Measurements from ENCODE around the gene NRCAM.

NRCAM gene

DNA sequence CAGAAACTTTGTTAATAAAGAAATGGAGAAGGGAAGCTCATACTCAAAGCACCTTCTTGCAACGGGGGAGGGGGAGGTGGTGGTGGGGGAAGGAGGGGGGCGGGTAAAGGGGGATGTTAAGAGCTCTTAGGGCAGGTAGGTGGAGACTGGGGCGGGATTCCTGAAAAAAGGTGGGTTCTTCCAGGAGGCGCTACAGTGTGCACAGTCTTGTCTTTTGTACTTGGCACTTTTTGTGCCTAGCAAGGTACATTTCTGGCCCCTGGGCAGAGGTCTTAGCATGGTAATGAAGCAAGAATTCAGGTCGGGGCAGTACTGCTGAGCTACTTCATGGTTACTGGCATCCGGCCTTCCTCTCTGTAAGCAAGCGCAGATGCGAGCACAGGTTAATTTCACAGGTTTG, 310.8 kb downstream of the NRCAM start:
- DNase-seq, result no peak

- DNase-seq, result no peak
Observed at GRCh38 chr7:108144931-108145330, 311.3 kb downstream of the NRCAM start.

DNA sequence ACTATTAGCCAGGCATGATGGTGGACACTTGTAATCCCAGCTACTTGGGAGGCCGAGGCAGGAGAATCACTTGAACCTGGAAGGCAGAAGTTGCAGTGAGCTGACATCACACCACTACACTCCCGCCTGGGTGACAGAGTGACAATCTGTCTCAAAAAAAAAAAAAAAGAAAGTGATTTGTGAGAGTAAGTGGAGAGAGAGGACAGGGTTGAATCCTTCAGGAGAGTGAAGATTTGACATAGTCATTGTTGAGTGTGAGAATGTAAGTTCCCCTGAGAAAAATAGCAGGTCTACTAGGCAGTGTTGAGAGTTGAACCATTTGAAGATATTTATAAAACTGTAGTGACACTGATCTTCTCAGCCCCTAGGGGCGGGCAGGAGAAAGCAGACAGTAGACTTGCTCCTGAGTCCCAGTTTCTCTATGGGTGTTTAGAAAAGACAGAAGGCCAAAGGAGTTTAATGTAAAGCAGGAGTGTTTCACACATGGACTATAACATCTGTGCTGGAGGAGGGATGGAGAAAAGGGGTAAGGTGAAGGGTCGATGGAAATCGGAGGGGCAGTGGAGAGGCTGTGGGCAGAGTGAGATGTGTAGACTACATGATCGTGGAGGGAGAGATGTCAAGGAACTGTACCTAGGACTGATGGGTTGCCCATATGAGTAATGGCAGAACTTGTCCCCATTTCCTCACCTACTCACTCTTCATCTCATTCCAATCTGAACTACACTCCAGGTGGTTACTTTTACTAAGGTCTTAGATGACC, 312.4 kb downstream of the NRCAM start:
- no peak for DNase-seq

- DNase-seq, result no peak
Observed at GRCh38 chr7:108142675-108143259, 313.5 kb downstream of the NRCAM start.

DNA sequence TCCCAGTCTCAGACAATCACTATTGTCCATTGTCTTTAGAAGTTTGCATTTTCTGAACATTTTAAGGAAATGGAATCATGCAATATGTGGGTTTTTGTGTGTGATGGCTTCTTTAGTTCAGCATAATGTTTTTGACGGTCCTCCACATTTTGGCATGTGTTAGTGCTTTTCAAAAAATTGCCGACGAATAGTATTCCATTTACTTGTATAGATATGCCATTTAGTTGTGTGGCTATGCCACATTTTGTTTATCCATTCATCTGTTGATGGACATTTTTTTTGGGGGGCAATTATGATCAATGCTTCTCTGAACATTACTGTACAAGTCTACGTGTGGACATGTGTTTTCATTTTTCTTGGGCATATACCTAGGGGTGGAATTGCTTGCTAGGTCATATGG, 314.1 kb downstream of the NRCAM start:
- no peak for DNase-seq

DNA sequence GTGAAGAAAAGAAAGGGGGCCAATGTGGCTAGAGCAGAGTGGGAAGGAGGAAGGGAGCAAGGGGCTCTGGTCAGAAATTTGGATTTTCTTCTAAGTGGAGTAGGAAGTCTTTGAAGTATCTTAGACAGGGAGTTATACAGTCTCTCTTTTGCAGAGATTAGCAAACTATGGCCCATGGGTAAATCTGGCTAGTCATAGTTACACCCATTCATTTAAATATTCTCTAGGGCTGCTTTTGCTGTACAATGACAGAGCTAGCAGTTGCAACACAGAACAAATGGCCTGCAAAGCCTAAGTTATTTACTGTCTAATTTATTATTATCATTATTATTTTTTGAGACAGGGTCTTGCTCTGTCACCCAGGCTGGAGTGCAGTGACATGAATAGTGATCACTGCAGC, 315.6 kb downstream of the NRCAM start:
- no peak for DNase-seq

DNA sequence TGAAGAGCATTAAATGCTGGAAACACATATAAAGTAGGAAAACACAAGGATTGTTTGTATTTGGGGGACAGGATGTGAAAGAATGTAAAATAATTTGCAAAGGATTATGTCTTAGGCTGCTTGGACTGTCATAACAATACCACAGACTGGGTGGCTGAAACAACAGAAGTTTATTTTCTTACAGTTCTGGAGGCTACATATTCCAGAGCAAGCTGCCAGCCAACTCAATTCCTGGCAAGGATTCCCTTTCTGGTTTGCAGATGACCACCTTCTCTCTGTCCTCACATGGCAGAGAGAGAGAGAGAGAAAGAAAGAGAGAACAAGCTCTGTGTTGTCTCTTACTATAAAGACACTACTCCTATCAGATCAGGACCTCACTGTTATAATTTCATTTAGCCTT, 317.3 kb downstream of the NRCAM start:
- DNase-seq, result no peak

DNA sequence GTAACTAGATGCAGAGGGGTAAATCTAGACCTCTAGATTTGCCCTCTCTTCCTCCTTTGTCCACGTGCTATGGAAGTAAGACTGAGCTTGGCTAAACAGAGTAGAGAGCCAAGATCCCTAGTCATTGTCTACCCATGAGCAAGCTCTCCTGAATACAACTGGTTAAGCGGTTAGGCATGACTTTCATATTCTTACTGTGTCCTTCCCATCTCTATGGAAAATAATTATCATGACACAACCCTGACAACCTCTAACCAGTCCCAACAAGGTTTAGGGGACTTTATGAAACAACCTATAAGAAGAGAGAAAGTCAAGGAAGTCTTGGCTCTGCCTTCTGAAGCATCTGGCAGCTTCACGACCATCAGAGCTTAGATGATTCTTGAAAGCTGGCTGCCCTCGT, 318.2 kb downstream of the NRCAM start:
- DNase-seq, result no peak

DNA sequence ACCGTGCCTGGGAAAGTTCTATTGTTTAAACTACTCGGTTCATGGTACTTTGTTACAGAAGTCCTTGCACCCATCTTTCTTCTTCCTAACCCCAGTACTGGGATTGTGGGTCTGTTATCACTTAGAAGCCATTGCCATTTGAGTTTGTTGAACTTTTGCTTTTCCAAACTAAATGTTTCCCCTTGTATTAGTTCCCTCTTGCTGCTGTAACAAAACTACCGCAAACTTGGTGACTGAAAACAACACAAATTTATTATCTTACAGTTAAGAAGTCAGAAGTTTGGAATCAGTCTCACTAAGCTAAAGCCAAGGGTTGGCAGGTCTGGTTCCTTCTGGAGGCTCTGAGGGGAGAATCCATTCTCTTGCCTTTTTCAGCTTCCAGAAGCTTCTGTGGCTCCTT, 319.2 kb downstream of the NRCAM start:
- DNase-seq, result no peak

DNA sequence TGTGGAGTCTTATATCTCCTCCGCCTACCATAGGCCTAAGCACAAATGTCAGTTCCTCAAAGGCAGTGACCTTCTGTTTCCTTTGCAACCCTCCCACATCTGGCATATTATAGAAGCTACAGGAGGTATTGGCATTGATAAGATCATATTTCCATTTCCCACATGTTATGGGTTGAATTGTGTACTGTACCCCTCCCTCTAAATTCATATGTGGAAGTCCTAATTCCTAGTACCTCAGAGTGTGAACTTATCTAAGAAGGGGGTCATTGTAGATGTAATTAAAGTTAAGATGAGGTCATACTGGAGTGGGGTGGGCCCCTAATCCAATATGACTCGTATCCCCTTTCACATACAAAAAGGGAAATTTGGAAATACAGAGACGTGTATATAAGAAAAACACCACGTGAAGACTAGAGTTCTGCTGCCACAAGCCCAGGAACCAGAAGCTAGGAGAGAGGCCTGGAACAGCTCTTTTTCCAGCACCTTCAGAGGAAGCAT, 320.0 kb downstream of the NRCAM start:
- no peak for DNase-seq

DNA sequence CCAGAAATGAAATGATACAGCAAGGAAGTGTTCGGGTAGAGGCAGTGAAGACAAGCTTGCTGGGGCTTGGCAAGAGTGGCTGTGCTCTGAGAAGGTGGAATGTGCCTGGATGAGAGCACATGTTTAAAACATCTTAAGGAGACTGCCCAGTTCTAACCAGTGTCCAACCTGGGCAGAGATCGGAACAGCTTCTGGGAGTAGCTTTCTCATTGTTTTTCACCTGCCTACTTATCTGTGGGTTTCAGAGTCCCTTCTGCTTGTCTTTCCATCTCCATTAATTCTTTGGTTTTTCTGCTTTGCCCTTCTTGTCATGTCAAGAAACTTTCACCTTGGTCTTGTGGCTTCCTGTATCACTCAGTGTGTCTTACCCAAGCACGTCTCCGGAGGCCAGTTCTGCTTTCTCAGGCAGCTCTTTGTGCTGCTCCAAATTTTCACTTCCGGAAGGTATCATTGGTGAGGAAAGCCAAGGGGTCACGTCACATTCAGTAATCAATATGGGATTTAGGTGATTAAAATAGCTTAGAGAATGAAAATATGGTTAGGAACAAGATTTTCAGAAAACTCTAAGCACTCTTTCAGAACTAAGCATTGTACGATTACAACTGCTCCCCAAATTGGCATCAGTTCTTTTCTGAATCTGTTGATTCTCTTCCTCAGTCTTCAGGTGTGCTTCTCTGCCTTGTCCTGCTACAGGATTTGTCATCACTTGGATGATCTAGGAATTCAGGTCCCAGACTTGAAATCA, 320.6 kb downstream of the NRCAM start:
- no peak for DNase-seq

DNA sequence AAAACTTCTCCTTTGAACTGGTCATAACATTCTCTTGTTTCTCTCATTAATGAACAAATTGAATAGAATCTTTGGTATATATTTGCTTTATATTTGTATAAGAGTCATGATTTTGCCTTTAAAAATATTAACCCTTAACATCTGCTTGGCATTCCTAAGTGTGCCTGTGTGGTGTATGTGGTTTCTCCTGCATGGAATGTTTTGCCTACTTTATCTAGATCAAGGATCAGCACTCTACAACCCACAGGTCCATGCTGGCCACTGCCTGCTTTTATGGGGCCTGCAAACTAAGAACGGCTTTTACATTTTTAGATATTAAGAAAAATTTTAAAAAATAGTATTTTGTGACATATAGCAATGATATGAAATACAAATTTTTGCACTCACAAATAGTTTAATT, 321.8 kb downstream of the NRCAM start:
- DNase-seq, result no peak

DNA sequence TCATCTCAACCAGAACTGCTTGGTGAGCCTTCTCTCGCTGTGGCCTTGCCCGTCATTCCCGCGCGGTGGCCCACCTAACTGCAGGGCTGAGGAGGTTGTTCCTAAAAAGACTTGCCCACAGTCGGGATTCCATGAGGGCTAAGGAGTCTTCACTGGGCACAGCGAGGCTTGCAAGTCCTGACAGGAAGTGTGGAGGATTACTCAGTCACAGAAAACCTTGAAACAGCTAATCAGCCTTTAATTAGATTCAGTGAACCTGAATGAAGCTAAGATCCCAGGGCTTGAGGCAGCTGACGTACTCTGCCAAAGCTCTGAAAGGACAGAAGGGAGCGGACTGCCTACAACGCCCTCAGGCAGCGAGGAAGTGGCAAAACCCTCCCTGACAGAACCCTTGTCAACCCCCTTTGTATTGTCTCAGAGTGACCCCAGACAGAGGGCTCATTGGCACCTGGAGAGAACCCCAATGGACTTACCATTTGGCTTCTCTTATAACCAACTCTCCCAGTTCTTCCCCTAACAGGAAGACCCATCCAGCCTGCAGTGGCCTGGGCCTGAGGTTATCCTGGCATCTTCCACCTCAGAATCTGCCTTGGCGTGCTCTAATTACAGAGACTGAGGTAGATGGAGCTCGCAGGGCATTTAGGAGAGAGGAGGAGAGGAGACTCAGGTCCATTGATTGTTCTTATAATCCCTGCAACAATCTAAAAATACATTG, 323.5 kb downstream of the NRCAM start:
- no peak for DNase-seq

DNA sequence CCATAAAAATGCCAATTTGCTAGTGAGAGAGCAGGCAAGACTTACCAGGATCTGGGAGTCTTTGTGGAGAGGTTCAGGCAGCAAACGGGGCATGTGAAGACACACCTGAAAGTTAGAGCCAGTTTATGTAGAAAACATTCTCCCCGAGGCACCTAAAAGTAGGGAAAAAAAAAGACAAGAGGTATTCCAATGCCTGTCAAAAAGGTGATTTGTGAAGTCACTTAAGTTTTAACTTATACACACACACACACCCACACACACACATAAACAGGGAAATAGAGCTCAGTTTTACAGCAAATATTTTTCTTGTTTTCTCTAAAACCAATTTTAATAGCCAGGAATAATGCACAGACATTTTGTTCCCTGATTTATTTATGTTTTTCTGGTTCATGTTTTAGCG, 326.0 kb downstream of the NRCAM start, which contains the start of gene LAMB4:
Gene LAMB4 (minus strand): TSS at position 101 of the 400 bp plus-strand sequence. CDS start 7,197 bp downstream, outside the sequence.
- no peak for DNase-seq

- no peak for DNase-seq
Observed at GRCh38 chr7:108129018-108129965, 326.9 kb downstream of the NRCAM start.

DNA sequence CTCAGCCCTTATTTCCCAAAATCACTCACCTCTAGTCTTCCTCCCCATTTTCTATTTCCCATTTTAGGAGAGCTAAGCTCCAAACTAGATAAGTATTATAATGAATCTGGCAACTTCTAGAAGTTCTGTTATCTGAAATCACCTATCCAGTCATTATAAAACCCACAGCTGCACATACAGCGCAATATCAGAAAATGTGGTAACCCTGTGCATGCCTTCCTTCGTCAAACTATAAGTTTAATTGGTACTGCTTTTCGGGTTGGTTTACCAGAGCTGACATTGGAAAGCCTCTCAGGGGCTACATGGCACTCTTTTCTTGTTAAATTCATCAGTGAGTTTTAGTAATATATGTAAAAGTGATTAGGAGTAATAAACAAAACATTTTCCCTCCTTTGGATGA, 327.7 kb downstream of the NRCAM start:
- DNase-seq, result no peak

GRCh38 chr7:108127461-108127860, 328.8 kb downstream of the NRCAM start:
- DNase-seq, result no peak

DNA sequence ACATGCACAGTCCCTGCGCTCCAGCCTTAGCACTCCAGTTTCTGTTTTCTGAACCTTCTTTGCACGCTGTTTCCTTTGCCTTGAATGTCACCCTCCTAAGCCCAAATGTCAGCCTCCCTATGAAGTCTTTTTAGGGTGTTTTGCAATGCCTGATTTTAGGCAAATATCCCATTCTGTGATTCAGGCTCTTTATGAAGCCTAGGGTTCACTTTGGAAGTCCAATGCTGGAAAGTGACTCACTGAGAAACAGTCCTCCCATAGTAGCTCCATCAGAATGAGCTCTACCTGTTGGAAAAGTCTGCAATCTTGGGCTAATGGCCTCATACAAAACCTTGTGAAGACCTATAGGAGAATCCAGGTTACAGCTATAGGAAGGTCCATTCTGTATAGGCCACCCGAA, 331.4 kb downstream of the NRCAM start:
- no peak for DNase-seq

- DNase-seq, result no peak
Observed at GRCh38 chr7:108122181-108122580, 334.1 kb downstream of the NRCAM start.

- DNase-seq, result no peak
Observed at GRCh38 chr7:108120933-108121332, 335.3 kb downstream of the NRCAM start.

- DNase-seq, result no peak
Observed at GRCh38 chr7:108120196-108120595, 336.0 kb downstream of the NRCAM start.

DNA sequence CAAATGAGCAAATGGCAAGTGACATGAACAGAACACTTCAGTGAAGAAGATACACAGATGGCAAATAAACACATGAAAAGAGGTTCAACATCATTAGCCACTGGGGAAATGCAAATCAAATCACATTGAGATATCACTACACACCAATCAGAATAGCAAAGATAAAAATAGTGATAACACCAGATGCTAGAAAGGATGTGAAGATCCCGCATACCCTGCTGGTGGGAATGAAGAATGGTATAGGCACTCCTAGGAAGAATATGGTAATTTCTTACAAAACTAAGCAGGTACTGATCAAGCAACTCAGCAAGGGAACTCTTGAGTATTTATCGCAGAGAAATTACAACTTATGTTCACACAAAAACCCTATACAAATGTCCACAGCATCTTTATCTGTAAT, 337.3 kb downstream of the NRCAM start:
- peak; percentile 30 for DNase-seq

Data from NCI-H2171 (cell line).